ENCODE data around the gene GPC3. TPM values are rescaled to one million over a fixed set of nuclear protein-coding genes. Genes with fewer than 3 reads are reported as not detected.

Gene GPC3
- total and polyA plus RNA-seq, 2 experiments from 2014 or later, result 36.8 to 60.1 TPM

GRCh38 chrX:133973704-133974103 lies 11.7 kb downstream of the GPC3 start:
- no peaks in the 10 kb centered on the region for H3K9me3 Mint-ChIP-seq
- no peak overlapping the region for H3K27ac Mint-ChIP-seq
- ATAC-seq (no peak), DNase-seq (ENCODE audit: low spot score) (no peak)
- Histone ChIP-seq H4K20me1 (replicated peaks; ENCODE audit: insufficient read depth) (no peaks in the 10 kb centered on the region), H3K36me3 (ENCODE audit: insufficient read depth) (no peaks in the 10 kb centered on the region), H3F3A (replicated peaks; ENCODE audit: low read depth) (no peaks in the 10 kb centered on the region), H3K9me2 (ENCODE audit: insufficient read depth) (no peaks in the 10 kb centered on the region), H3K27me3 (ENCODE audit: insufficient read depth) (no peaks in the 10 kb centered on the region), H3K27ac (ENCODE audit: low read depth) (no peak overlapping the region), H2AFZ (no peak overlapping the region), H3K4me1 (ENCODE audit: insufficient read depth) (peaks cover 20% of the 10 kb centered on the region), H3K4me3 (no peak overlapping the region), H3K79me2 (replicated peaks; ENCODE audit: insufficient read depth) (no peaks in the 10 kb centered on the region; the same call in 1 of the 2 replicates), H3K4me2 (no peak overlapping the region)
- no peak overlapping the region for H3K4me3 Mint-ChIP-seq
- H3K27me3 Mint-ChIP-seq (ENCODE audit: insufficient read depth, low read depth, poor library complexity), result no peaks in the 10 kb centered on the region
- no peak for TF ChIP-seq CREB1 (CRISPR knock-in tag; IDR thresholded peaks at IDR 0.05; ENCODE audit: low read depth)
- TF ChIP-seq REST (IDR thresholded peaks at IDR 0.05; ENCODE audit: unreplicated experiment), result no peak
- no peak for TF ChIP-seq ETS1 (IDR thresholded peaks at IDR 0.05)
- peaks cover 26% of the 10 kb centered on the region for H3K4me1 Mint-ChIP-seq
- no peaks in the 10 kb centered on the region; the same call in 2 of the 3 replicates for H3K36me3 Mint-ChIP-seq (ENCODE audit: low read depth)

GRCh38 chrX:133972916-133973315 lies 12.5 kb downstream of the GPC3 start:
- H3K4me3 Mint-ChIP-seq, result no peak overlapping the region
- no peak overlapping the region for H3K27ac Mint-ChIP-seq
- H3K27ac ChIP-seq (ENCODE audit: low read depth), result no peak overlapping the region
- peaks cover 27% of the 10 kb centered on the region for H3K4me1 ChIP-seq (ENCODE audit: insufficient read depth)
- H3K79me2 ChIP-seq (replicated peaks; ENCODE audit: insufficient read depth), result no peaks in the 10 kb centered on the region
- H3K36me3 ChIP-seq (ENCODE audit: insufficient read depth), result no peaks in the 10 kb centered on the region
- DNase-seq (ENCODE audit: low spot score), result no peak
- no peaks in the 10 kb centered on the region for H3K9me2 ChIP-seq (ENCODE audit: insufficient read depth)
- no peak overlapping the region for H3K4me3 ChIP-seq
- H3K4me1 Mint-ChIP-seq, result peaks cover 32% of the 10 kb centered on the region
- no peaks in the 10 kb centered on the region for H3F3A ChIP-seq (replicated peaks; ENCODE audit: low read depth)
- H3K27me3 ChIP-seq (ENCODE audit: insufficient read depth), result no peaks in the 10 kb centered on the region
- no peaks in the 10 kb centered on the region for H3K27me3 Mint-ChIP-seq (ENCODE audit: insufficient read depth, low read depth, poor library complexity)
- no peaks in the 10 kb centered on the region for H3K9me3 Mint-ChIP-seq
- H3K36me3 Mint-ChIP-seq (ENCODE audit: low read depth), result no peaks in the 10 kb centered on the region; the same call in 2 of the 3 replicates
- no peak for ATAC-seq
- H3K4me2 ChIP-seq, result no peak overlapping the region
- no peak overlapping the region for H2AFZ ChIP-seq
- H4K20me1 ChIP-seq (replicated peaks; ENCODE audit: insufficient read depth), result no peaks in the 10 kb centered on the region
- TF ChIP-seq ETS1 (IDR thresholded peaks at IDR 0.05) (no peak), ZNF462 (CRISPR knock-in tag; IDR thresholded peaks at IDR 0.05) (no peak), POLR2AphosphoS5 (IDR thresholded peaks at IDR 0.05; ENCODE audit: low read depth) (no peak), REST (IDR thresholded peaks at IDR 0.05; ENCODE audit: unreplicated experiment) (no peak)

Data from GM23338 (cell line).